Liver (tissue), 3 donors: ENCODE results near the gene ZDHHC14.

Source experiments
- NR2F2 ChIP-seq: IDR thresholded peaks from 2 replicates; pipeline ENCODE4 v1.6.1; 2016; ENCODE audit warnings: antibody characterized with exemption
- YY1 ChIP-seq: IDR thresholded peaks from 2 replicates; pipeline ENCODE4 v1.6.1; 2016; ENCODE audit warnings: antibody characterized with exemption, mild to moderate bottlenecking
- TF ChIP-seq, protein P1 (sequence below): fragments of 150-350 bp; IDR thresholded peaks from 2 replicates; pipeline ENCODE4 v1.5.1; 2017; ENCODE audit warnings: improper control_type of control experiment, low read depth, low read length; ENCODE audit not compliant: missing input control
- TF ChIP-seq, protein P2 (sequence below): IDR thresholded peaks from 2 replicates; pipeline ENCODE4 v1.6.1; 2016; ENCODE audit warnings: antibody characterized with exemption, mild to moderate bottlenecking
- TF ChIP-seq, protein P3 (sequence below): IDR thresholded peaks from 2 replicates; pipeline ENCODE4 v1.6.1; 2016; ENCODE audit warnings: antibody characterized with exemption
- donor health status: healthy.
- donor health status: healthy.

DNA sequence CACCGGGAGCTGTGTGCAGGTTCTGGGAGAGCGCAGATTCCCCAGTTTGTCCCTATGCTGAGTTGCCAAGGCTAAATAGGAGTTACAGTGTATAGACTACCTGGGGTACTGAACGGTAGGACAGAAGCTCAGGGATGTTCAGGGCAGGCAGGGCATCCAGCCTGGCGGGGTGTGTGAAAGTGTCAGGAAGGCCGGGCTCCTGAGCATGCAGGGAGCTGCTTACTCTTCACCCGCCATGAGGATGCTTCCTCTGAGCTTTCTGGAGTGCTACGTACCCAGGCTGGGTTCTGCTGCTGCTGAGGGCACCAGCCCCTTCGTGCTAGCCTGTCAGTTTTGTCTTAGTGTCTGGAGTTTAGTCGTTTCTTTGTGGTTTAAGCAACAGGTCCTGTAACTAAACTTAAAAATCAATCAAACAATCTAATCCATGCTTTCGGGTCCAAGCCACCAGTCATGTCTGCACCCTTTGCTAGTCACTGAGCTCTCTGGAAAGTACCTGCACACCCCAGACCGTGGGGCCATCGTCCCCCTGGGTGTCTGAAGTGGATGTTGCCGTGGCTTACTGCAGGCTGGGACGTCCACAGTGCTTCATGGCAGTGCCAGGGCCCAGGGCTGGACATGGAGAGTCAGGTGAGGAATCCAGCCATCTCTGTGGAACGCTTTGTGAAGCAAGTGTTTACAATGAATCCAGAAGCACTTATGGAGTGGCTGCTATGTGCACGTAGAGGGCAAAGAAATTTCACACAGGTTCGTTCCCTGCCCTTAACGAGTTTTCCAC lies 221.7 kb downstream of the ZDHHC14 start:
- TF ChIP-seq YY1: no peak
- TF ChIP-seq NR2F2: no peak
- TF ChIP-seq, protein P1, sequence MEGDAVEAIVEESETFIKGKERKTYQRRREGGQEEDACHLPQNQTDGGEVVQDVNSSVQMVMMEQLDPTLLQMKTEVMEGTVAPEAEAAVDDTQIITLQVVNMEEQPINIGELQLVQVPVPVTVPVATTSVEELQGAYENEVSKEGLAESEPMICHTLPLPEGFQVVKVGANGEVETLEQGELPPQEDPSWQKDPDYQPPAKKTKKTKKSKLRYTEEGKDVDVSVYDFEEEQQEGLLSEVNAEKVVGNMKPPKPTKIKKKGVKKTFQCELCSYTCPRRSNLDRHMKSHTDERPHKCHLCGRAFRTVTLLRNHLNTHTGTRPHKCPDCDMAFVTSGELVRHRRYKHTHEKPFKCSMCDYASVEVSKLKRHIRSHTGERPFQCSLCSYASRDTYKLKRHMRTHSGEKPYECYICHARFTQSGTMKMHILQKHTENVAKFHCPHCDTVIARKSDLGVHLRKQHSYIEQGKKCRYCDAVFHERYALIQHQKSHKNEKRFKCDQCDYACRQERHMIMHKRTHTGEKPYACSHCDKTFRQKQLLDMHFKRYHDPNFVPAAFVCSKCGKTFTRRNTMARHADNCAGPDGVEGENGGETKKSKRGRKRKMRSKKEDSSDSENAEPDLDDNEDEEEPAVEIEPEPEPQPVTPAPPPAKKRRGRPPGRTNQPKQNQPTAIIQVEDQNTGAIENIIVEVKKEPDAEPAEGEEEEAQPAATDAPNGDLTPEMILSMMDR: no peak
- TF ChIP-seq, protein P2, sequence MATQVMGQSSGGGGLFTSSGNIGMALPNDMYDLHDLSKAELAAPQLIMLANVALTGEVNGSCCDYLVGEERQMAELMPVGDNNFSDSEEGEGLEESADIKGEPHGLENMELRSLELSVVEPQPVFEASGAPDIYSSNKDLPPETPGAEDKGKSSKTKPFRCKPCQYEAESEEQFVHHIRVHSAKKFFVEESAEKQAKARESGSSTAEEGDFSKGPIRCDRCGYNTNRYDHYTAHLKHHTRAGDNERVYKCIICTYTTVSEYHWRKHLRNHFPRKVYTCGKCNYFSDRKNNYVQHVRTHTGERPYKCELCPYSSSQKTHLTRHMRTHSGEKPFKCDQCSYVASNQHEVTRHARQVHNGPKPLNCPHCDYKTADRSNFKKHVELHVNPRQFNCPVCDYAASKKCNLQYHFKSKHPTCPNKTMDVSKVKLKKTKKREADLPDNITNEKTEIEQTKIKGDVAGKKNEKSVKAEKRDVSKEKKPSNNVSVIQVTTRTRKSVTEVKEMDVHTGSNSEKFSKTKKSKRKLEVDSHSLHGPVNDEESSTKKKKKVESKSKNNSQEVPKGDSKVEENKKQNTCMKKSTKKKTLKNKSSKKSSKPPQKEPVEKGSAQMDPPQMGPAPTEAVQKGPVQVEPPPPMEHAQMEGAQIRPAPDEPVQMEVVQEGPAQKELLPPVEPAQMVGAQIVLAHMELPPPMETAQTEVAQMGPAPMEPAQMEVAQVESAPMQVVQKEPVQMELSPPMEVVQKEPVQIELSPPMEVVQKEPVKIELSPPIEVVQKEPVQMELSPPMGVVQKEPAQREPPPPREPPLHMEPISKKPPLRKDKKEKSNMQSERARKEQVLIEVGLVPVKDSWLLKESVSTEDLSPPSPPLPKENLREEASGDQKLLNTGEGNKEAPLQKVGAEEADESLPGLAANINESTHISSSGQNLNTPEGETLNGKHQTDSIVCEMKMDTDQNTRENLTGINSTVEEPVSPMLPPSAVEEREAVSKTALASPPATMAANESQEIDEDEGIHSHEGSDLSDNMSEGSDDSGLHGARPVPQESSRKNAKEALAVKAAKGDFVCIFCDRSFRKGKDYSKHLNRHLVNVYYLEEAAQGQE: no peak
- TF ChIP-seq, protein P3, sequence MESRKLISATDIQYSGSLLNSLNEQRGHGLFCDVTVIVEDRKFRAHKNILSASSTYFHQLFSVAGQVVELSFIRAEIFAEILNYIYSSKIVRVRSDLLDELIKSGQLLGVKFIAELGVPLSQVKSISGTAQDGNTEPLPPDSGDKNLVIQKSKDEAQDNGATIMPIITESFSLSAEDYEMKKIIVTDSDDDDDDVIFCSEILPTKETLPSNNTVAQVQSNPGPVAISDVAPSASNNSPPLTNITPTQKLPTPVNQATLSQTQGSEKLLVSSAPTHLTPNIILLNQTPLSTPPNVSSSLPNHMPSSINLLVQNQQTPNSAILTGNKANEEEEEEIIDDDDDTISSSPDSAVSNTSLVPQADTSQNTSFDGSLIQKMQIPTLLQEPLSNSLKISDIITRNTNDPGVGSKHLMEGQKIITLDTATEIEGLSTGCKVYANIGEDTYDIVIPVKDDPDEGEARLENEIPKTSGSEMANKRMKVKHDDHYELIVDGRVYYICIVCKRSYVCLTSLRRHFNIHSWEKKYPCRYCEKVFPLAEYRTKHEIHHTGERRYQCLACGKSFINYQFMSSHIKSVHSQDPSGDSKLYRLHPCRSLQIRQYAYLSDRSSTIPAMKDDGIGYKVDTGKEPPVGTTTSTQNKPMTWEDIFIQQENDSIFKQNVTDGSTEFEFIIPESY: no peak
